CD4-positive, alpha-beta T cell treated with Interferon alpha-2 for 1 hour (primary cell): ENCODE measurements around the gene OR12D1.
"Not testable (repeated sequence)": the region's sequence is repeated elsewhere in the genome, so short reads cannot be mapped to it uniquely, and the experiment has no call there.

ENCODE experiments used
- DNase-seq, 2 donors: peaks; one replicate each; pipeline ENCODE4 v3.0.0-alpha.2; 2020 to 2022

Gene OR12D1

DNA sequence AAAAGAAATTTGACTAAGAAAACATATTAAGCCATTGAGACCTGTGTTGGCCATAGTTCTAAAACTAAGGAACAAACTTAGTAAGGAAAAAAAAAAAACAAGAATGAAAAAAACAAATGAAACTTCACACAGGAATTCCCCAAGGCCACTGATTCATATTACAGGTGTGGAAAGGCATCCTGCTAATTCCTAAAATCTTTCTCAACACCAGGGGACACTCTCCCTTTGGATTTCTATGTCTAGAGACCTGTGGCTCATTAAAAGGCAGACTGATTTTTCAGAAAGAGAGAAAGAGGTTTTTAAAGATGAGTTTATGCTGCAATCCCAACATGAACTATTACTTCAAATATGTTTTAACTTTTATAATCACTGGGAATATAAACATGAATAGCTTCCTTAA lies at the start of gene OR12D1:
OR12D1 (plus strand) TSS at position 341 of the 400 bp plus-strand sequence.
- no peak for DNase-seq

DNA sequence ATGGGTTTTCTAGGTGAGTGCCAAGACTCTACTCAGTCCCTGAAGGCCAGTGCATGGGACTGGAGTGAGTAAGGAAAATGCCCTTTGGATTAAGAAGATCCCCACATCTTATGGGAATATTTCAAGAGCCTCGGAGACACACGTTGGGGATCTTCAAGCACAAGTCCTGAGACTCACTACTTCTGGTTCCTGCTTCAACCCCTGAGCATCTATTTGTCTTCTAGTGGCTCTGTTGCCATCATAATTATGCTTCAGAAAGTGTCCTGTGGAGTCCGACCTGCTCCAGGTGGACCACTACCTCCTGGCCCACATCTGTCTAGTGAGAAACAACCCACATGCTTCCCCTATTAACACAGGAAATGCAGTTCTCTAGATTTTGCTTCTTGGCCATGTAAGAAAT lies 46.0 kb upstream of the OR12D1 start, which contains the start of gene OR5V1:
OR5V1 (minus strand) TSS at position 101 of the 400 bp plus-strand sequence. CDS start 12,670 bp downstream, outside the sequence.
- DNase-seq, result no peak

DNA sequence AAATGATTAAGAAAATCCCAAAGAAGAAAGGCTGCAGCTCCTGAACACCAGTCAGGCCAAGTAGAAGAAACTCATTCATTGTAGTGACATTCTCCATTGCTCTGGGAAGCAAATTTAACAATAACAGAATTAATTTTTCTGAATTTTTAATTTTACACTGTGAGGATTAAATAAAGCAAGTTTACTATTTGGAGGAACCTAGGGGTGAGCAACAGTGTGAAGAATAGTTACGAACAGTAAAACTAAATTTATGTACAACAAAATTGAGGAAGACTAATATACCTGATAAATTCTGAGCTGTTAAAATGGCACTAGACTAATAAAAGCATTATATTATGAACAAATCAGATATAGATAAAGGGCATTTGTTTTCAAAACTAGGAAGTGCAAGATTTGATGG lies 39.5 kb upstream of the OR12D1 start, which contains the start of gene OR12D3:
OR12D3 (minus strand) TSS at position 101 of the 400 bp plus-strand sequence; CDS start at position 97, 4 bp downstream.
- DNase-seq, result no peak

DNA sequence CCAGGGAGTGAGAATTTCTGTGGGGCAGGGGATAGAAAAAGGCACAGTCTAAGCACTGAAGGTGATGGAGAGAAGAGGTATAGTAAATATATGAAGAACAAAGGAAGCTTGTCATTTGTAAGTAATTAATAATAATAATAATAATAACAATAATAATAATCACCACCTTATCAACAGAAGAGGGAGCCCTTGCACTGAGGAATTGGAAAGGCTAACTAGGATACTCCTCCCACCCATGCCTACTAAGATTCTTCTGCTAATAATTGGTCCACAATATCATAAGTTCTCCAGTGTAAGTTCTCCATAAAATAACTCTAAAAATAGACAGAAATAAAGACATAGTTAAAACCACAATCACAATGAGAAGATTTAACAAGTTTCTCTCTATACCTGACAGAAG lies 38.7 kb upstream of the OR12D1 start:
- no peak for DNase-seq

DNA sequence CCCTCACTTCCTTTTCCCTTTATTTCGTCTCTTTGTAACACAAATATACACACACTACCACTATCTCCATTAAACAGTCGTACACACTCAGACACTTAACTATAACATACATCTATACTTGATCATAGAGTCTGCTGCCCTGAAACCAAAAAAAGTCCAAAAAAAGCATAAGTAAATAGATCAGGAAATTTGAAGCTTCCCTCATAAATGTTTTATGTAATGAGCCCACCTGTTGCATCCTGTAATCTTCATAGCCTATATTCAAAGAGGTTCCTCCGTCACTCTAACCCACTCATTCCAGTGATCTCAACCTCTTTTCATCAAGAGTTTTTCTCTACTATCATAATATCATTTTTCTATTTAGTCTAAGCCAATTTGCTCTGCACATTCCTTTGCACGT lies 26.2 kb upstream of the OR12D1 start:
- DNase-seq, result no peak

DNA sequence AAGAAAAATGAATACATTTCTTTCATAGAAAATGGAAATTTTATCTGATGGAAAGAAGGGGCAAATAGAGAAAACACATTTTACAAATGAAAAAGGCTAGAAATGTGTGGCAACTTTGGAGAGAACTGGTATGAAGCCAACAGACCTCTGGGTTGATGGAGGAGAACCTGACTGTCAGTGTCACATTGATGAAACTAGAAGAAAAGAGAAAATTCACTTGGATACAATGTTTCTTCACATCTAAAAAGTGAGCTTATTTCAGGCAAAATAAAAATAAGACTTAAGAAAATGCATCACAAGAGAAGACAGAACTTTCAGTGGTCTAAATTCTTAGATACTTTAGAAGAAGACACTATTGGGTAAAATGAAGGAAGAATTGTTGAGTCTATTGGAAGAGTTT lies 19.4 kb upstream of the OR12D1 start, which contains the start of gene OR12D2:
OR12D2 (plus strand) TSS at position 301 of the 400 bp plus-strand sequence. CDS start 1,069 bp downstream, outside the sequence.
- no peak for DNase-seq

DNA sequence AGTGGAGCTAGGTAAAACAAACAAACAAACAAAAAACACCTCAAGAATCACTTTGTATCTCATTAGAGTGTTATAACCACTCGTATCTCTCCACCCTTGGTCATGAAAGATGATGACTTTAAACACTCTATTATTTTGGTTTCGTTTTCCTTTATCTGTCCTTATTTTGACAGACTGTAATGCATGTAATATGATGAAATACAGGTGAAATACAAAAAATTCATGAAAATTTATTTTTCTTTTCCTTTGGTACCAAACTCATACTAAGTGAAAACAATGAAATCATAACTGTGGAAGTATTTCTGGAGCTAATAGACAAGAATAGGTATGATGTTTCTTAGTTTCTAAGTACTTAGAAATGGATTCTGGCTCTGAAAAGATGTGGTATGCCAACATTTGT lies 15.2 kb upstream of the OR12D1 start:
- DNase-seq, result no peak

DNA sequence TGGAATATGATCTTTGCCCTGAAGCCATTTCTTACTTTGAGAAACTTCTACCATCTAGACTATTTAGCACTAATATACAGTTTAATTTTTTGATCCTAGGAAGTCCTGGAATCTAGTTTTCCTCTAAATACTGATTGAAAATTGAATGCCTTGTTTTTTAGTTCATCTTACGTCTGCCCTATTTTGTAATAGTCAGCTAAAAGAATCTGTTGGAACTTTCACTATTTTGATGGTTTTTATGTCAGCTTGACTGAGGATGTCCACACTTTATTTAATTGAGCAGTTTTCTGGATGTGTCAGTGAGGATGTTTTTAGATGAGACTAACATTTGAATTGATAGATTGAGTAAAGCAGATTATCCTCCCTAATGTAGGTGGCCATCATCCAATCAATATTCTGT lies 10.9 kb upstream of the OR12D1 start:
- no peak for DNase-seq

DNA sequence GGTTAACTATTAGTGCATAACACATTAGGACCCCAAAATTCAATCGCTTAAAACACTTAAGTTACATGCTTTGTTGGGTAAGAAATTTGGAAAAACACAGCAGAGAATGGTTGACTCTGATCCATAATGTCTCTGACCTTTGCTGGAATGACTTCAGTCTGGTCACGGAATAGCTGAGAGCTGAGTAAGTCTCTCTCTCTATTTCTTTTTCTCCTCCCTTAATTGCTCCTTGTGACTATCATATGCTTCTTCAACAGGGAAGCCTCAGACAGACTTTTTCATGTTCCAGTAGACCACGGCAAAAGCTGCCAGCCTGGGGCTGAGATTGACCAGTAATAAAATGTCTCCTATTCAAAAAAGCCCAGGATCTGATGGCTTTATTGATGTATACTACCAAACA lies 4.8 kb downstream of the OR12D1 start:
- DNase-seq, result no peak

DNA sequence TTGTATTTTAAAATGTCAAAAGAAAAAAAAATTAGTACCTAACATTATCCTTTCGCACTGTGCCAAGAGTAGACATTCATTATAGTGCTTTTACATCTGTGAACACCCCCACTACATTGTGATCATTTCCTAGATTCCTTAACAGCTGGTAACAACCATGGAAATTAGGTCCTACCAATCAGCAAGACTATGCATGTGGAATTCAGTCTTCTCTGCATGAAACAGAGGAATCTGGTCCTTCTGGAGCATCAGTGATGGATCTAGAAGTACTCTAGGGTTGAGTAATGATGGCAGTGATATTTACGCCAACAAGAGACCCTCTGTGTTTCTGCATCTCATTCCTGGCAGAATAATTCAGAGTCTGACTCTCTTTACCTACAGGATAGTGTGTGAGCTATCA lies 9.4 kb downstream of the OR12D1 start:
- DNase-seq, result no peak

DNA sequence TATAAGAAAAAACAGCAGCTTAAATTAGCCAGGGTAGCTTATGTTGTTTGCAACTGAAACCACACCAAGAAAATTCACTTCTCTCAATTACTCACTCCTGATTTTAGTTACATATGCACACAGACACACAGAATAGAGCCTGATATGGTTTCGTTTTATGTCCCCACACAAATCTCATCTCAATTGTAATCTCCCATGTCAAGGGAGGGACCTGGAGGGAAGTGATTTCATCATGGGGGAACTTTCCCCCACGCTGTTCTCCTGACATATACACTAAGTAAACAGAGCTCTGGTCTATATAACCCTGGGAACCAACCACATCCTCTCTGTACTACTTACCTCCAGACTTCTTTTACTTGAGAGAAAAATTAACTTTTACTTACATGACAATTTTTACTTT lies 9.8 kb downstream of the OR12D1 start:
- DNase-seq, result no peak

DNA sequence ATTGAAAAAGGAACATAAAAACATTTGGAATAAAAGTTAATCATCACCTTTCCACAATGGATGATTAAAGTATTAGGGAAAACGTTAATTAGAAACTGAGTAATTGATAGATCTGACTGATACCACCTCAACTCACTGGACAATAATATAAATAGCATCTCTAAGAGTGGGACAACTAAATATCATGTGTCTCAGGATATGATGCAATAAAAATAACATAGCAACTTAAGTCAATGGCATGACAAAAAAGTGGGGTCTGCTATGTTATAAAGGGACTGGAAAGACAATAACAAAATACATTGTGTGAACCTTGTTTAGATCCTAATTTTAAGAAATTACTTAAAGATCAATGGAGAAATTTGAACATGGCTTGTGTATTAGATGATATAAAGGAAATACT lies 10.3 kb downstream of the OR12D1 start:
- no peak for DNase-seq

DNA sequence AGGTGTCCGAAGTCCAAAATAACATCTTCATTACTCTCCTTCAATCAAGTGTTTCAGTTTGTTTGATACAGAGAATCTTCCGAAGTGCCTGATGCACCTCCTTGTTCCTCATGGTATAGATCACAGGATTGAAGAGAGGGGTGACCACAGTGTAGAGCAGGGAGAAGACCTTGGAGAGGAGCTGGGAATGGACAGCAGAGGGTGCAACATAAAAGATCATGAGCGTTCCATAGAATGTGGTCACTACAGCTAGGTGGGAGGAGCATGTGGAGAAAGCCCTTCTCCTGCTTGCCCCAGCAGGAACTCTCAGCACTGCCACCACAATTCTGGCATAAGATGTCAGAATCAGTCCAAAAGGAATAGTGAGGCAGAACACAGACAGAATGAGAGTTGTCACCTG lies 11.9 kb downstream of the OR12D1 start:
- DNase-seq, result no peak

DNA sequence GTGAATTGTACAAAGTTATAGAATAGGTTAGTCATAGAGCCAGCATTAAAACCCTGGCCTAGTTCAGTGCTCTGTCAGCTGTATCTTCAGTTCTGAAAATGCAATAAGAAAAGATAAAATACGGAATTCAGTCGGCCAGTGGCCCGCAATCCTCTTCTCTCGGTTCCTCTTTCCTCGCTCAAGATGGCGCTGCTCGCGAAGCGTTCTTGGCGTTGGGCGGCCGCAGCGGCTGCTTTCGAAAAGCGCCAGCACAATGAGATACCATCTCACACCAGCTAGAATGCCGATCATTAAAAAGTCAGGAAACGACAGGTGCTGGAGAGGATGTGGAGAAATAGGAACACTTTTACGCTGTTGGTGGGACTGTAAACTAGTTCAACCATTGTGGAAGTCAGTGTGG lies 22.0 kb downstream of the OR12D1 start:
- DNase-seq, result not testable (repeated sequence)

DNA sequence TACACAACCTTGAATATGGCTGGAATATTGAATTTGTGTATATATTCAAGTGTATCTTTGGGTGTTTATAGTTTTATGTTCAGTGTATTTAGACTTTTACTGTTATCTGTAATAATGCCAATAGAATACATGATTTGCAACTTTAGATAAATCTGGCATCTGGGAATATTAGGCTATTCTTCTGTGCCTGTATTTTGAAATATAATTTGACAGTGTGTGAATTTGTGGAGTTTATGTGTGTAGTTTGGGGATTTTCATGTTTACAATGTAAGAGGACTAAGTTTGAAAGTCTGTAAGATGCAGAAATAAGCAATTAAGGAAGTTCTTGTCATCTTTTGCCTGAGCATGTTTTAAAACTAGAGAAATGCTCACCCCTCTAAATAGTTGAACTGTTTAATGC lies 24.3 kb downstream of the OR12D1 start, which contains the start of gene OR10C1:
OR10C1 (plus strand) TSS at position 301 of the 400 bp plus-strand sequence. CDS start 710 bp downstream, outside the sequence.
- no peak for DNase-seq

DNA sequence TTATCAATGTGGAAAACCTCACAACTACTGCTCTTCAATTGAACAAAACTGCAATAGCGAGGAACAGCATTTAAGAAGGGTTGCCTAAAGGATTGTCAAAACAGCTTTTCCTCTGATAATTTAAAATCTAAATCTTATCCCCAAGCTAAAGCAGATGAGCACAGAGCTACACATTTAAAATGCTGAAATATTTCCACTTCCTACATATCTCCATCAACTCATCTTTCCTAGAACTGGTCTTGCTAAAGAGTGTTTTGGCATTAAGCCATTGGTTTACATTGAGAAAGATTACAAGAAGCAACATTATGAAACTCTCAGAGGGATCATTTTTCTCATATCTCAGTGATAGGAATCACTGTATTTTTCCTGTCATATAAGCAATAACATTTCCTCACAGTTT lies 28.0 kb downstream of the OR12D1 start:
- DNase-seq, result no peak

DNA sequence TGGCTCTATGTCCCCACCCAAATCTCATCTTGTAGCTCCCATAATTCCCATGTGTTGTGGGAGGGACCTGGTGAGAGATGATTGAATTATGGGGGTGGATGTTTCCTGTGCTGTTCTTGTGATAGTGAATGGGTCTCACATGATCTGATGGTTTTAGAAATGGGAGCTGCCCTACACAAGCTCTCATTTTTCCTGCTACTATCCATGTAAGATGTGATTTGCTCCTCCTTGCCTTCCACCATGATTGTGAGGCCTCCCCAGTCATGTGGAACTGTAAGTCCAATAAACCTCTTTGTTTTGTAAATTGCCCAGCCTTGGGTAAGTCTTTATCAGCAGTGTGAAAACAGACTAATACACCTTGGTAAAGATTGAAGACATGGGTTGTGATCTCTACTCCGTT lies 29.3 kb downstream of the OR12D1 start:
- not testable (repeated sequence) for DNase-seq

DNA sequence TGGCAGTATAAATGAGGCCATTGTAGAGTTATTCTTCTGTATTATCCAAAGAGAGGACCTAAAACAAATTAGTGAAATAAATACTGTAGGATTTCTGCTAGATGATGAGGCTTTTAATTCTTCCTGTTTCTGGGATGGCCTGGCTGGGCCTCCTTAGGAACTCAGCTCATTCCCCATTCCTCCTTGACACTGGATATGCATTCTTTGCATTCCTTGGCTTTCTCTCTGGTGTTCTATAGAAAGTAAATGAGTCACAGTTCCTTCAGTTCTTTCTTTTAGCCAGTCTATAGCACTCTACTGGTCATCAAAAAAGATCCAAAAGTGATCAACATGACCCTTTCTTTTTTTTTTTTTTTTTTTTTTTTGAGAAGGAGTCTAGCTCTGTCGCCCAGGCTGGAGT lies 32.9 kb downstream of the OR12D1 start:
- DNase-seq, result no peak

DNA sequence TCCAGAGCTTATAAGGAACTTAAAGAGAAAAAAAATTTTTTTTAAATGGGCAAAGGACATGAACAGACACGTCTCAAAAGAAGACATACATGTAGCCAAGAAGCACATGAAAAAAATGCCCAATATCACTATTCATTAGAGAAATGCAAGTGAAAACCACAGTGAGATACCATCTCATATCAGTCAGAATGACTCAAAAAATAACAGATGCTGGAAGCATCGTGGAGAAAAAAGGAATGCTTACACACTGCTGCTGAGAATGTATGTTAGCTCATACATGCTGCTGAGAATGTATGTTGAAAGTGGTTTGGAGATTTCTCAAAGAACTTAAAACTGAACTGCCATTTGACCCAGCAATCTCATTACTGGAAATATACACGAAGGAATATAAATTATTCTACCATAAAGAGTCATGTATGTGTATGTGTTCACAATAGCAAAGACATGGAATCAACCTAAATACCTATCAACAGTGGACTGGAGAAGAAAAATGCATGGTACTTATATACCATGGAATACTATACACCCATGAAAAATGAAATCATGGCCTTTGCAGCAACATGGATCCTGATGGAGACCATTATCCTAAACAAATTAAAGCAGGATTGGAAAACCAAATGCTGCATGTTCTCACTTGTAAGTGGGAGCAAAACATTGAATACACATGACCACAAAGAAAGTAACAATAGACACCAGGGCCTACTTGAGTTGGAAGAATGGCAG lies 36.9 kb downstream of the OR12D1 start:
- no peak for DNase-seq

DNA sequence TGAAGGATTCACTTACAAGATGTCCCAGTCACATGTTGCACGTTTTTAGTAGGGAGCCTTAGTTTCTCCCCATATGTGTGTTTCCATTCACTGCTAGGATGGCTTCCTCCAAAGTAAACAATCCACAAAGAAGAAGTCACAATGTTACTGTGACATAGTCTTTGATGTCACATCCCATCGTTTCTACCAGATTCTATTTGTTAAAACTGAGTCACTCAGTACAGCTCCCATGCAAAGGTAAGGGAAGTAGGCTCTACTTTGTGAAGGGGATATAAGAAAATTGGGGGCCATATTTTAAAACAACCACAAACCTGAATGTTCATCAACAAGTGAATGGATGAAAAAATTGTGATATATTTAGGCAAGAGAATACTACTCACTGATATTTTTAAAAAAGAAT lies 42.2 kb downstream of the OR12D1 start, which contains the start of the genes OR11A1 and OR2H1:
OR11A1 (minus strand) TSS at position 101 of the 400 bp plus-strand sequence. CDS start 29,430 bp downstream, outside the sequence.
OR2H1 (plus strand) TSS at position 185 of the 400 bp plus-strand sequence. CDS start 4,615 bp downstream, outside the sequence.
- DNase-seq, result no peak

DNA sequence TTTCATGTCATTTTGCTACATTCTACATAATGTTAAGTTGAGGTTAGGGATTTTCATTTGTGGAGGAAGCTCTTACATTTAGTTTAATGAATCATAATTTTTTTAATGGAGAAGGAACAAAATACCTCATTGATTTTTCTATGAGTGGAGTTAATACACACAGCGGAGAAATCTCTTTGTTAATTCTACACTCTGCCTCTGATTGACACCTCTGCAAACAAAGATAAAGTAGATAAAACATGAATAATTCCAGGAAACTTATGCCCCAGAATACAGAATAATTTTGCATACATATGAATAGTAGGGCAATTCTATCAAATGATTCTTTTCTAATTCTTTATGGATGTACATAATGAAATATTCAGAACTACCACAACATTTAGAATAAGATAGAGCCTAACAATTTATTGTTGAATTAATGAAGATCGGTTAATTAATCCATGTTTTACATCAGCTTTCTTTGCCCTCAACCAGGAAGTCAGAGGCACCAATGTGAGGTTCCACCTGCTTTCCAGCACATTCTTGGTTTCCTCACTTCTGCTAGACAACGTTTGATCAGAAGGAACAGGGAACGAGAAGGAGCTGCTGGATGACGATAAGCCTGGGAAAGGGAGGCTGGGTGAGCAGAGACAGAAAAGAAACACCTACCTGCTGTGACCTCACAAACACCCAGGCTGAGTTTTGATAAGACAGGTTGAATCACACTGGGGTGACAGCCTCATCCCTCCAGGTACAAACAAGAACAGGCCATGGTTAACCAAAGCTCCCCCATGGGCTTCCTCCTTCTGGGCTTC lies 46.5 kb downstream of the OR12D1 start:
- DNase-seq, result no peak

DNA sequence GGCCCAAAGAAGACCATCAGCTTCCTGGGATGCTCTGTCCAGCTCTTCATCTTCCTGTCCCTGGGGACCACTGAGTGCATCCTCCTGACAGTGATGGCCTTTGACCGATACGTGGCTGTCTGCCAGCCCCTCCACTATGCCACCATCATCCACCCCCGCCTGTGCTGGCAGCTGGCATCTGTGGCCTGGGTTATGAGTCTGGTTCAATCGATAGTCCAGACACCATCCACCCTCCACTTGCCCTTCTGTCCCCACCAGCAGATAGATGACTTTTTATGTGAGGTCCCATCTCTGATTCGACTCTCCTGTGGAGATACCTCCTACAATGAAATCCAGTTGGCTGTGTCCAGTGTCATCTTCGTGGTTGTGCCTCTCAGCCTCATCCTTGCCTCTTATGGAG lies 47.3 kb downstream of the OR12D1 start:
- DNase-seq, result no peak

DNA sequence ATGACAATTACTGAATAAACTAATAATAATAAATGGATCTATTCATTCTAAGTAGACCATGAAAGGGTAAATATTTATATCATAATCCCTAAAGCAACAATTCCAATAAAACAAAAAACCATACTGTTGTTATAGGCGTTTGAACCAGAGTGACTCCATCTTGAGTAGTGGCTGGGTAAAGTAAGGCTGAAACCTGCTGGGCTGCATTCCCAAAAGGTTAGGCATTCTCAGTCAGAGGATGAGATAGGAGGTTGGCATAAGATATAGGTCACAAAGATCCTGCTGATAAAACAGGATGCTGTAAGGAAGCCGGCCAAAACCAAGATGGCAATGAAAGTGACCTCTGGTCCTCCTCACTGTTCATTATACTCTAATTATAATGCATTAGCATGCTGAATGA lies 50.6 kb downstream of the OR12D1 start:
- DNase-seq, result no peak

DNA sequence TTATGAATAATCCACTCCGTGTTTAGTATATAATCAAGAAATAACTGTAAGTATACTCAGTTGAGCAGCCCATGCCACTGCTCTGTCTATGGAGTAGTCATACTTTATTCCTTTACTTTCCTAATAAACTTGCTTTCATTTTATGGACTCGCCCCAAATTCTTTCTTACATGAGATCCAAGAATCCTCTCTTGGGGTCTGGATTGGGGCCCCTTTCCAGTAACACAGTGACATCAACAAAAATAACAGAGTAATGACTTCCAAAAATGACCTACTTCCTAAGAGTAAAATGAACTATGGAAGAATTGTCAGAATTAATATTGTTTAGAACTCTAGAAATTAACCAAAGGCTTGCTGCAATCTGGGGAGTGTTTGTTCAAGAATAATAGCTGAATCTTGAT lies 51.1 kb downstream of the OR12D1 start:
- DNase-seq, result no peak
